GM19467 (cell line): Measurements from ENCODE around the gene RSRC1.

Experiments used
- ATAC-seq: cut with Tn5 transposase; IDR thresholded peaks from one replicate; pipeline ENCODE4 v1.9.1; 2021; ENCODE audit warnings: mild to moderate bottlenecking, moderate library complexity; ENCODE audit not compliant: unreplicated experiment

Gene RSRC1

DNA sequence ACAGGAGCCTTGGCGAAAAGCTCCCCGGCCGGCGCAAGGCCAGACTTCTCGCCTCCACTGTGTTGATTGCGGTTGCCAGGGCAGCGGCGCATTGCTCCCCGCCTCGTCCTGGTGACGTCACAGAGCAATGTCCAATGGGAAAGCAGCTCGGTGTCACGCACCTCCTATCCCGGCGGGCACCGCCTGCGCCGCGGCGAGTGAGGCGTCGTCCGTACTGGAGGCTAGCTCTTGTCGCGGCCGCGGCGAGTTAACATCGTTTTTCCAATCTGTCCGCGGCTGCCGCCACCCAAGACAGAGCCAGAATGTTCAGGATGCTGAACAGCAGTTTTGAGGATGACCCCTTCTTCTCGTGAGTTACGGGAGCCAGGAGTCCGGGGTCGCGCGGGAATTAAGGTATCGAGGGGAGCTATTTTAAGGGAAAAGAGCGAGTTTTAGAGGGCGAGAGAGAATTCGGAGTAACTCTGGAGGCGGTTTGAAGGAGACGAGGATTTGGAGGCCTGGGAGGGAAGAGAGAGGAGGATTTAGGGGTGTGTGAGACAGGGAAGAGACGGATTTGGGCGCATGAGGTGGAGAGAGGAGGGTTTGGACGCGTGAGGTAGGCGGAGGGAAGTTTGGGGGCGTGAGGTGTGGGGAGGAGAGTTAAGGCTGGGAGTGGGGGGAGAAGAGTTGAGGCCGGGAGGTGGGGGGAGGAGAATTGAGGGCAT, 461.3 kb downstream of the RSRC1 start, which contains the start of gene MLF1:
TSS of gene MLF1 (plus strand) at position 196 of the 704 bp plus-strand sequence. CDS start at position 303, 107 bp downstream.
- peak; percentile 100 for ATAC-seq

DNA sequence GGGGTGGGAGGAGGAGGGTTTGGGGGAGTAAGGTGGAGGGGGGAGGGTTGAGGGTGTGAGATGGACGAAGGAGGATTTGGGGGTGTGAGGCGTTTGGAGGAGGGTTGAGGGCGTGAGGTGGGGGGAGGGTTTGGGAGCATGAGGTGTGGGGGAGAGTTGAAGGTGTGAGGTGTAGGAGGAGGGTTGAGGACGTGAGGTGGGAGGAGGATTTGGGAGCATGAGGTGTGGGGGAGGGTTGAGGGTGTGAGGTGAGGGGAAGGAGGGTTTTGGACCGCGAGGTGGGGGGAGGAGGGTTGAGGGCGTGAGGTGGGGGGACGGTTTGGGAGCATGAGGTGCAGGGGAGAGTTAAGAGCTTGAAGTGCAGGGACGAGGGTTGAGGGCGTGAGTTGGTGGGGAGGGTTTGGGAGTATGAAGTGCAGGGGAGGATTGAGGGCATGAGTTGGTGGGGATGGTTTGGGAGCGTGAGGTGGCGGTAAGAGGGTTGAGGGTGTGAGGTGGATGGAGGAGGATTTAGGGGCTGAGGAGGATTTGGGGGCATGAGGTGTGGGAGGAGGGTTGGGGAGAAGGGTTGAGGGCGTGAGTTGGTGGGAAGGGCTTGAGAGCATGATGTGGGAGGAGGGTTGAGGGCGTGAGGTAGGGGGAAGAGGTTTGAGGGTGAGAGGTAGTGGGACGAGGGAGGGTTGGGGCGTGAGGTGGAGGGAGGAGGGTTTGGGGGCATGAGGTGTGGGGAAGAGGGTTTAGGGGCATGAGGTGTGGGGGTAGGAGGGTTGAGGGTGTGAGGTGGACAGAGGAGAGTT, 462.3 kb downstream of the RSRC1 start:
- ATAC-seq = no peak

DNA sequence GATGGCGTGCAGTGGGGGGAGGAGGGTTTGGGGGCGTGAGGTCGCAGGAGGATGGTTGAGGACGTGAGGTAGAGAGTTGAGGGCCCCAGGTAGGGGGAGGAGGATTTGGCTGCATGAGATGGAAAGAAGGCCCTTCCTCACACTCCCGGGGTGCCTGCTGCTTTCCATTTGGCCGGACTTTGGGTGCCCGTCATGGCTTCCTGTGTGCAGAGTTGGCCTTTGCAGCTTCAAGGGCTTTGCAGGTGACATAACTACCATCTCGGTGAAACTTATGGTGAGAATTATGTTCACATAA, 462.8 kb downstream of the RSRC1 start:
- no peak for ATAC-seq

DNA sequence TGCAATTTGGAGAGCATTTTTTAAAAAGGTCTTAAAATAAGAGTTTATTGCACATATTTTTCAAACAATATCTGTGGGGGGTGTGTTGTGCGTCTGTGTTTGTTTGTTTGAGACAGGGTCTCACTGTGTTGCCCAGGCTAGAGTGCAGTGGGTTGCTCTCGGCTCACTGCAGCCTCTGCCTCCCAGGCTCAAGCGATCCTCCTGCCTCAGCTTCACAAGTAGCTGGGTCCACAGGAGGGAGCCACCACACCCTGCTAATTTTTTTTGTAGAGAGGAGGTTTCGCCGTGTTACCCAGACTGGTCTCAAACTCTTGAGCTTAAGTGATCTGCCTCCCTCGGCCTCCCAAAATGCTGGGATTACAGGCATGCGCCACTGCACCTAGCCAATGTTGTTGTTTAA, 463.8 kb downstream of the RSRC1 start:
- no peak for ATAC-seq

DNA sequence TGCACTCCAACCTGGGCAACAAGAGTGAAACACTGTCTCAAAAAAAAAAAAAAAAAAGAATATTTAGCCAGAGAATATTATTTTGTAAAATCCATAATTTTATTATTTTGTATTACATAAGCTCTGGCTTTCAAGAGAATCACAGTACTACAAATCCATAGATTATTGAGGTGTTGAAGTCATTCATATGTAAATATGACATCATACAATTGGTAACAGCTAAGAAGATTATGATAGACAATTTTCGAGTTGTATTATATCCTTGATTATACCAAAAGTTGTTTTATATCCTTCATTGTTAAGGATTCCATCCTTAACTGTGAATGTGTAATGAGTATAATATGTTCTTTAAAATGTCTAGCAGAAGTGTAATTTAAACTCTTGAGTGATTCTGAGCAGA, 464.8 kb downstream of the RSRC1 start:
- ATAC-seq = no peak

DNA sequence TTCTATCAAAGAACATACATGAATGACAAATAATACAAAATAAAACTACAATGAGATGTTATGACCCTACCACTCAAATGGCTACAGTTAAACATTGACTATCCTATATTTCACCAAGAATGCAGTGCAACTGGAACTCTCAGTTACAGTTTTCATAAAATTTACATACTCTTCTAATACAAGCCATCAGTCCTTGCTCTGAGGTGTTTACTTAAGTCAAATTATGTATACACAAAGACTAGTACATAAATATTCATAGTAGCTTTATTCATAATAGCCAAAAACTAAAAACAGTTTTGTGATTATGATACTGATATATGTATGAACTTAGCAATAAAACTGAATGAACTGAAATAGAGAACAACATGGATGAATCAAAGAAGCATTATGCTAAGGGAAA, 480.3 kb downstream of the RSRC1 start:
- no peak for ATAC-seq
